ENCODE data around the gene MORN4.

Gene MORN4

GRCh38 chr10:97572214-97572989 lies 60.9 kb downstream of the MORN4 start, which contains the start of gene ANKRD2:
TSS of gene ANKRD2 (plus strand) at chr10:97572779. CDS start at chr10:97572789, 10 bp downstream.
- DNase-seq, result peak; percentile 70

DNA sequence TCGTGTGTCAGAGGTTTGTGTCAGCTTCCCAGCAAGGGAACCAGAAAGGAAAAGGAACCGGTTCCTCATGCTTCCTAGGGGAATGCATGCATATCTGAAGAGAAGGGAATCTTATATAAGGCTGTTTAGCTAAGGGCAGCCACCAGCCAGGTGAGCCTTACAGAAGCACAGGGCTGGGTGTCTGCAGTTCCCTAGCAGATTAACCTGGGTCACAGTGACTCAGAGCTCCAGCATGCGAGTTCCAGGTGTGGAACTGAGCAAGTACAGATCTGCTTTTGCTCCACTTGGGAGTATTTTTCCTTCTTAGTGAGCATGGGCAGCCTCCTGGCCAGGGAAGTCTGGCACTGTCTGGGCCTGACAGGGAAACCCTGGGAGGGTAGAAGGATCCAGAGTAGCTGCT lies 61.7 kb downstream of the MORN4 start:
- no peak for DNase-seq

DNA sequence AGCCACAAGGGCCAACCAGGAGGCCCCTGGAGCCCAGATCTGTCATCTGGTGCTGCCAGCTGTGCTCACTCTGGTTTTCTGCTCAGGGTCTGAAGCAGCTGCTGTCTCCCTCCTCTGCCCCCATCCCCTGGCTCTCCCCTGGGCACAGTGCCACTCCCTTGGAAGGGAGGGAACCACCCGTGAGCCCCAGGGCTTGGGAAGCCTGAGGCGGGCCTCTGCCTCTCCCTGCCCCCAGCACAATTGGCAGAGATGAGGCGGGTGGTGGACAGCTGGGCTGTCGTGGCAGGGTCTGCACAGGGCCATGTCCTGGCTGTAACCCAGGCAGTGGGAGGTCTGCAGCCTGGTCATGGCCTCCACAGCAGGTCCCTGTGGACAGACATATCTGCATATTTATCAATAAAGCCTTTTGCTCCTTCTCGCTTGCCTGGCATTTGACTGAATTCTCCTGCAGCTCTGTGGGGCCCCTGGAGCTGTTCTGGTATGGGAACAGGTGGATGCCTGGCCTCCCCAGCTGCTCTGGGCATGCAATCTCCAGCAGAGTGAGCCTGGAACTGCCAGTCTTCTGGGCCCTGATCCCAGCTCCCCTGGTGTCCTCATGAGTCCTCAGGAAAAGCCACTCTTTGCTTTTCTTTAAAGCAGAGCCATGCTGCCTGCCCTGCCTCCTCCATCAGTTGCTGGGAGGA lies 62.4 kb downstream of the MORN4 start:
- DNase-seq, result peak; percentile 21

DNA sequence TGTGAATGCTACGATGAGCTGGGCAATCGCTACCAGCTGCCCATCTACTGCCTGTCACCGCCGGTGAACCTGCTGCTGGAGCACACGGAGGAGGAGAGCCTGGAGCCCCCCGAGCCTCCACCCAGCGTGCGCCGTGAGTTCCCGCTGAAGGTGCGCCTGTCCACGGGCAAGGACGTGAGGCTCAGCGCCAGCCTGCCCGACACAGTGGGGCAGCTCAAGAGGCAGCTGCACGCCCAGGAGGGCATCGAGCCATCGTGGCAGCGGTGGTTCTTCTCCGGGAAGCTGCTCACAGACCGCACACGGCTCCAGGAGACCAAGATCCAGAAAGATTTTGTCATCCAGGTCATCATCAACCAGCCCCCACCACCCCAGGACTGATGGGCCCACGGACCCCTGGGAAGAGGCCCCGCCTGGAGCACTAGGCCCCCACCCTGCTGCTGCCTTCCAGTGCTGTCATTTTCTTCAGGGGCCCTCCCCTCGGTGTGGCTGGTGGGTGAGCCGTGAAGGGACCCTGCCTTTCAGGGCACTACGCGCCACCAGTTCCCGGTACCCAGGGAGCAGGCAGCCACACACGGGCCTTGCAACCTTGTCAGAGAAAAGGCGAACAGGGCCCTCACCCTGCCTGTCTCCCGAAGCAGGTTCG lies 63.0 kb downstream of the MORN4 start:
- DNase-seq, result no peak

- DNase-seq, result no peak
These were observed 65.4 kb downstream of the MORN4 start for GRCh38 chr10:97567891-97568290.

DNA sequence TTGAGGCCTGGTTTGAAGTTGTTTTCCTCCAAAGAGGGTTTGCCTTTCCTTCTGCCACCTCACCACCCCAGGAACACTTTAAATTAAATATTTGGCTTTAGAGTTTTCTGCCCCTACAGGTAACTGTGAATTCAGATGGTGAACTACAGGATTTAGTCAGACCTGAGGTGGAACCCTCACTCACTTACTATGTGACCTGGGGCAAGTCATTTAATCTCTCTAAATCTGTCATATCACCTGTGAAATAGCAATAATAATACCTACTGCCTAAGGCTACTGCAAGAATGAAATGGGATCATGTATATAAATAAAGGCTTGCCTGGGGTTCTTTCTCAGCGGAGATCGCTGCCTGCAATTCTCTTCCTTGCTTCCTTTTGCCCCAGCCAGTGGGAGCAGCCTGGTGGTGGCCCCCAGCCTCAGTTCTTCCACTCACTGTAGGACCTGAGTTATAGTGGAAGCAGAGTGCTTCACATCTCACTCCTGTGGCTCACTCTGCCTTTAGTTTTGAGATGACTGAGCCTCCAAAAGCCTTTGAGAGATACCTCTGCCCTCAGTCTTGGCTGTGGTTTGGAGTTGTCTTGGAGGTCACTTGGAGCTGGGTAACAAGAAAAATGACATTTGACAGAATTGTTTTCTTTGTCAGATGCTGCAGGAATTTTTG lies 66.8 kb downstream of the MORN4 start:
- no peak for DNase-seq

DNA sequence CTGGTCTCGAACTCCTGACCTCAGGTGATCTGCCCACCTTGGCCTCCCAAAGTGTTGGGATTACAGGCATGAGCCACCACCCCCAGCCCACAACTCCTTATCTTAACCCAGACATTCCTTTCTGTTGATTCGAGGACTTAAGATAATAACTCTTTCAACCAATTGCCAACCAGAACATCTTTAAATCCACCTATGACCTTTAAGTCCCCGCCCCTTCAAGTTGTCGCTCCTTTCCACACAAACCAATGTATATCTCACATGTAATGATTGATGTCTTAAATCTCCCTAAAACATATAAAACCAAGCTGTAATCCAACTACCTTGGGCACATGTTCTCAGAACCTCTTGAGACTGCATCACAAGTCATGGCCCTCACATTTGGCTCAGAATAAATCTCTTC lies 68.5 kb downstream of the MORN4 start:
- DNase-seq, result no peak

Measured in NCI-H82 (cell line).